Measurements from ENCODE around the gene TGM2. TPM values are rescaled to one million over a fixed set of nuclear protein-coding genes. Genes with fewer than 3 reads are reported as not detected.

The TGM2 gene
- total RNA-seq, 2 experiments from 2014 or later, result not detected

- Mint-ChIP-seq H3K9me3 (no peaks in the 10 kb centered on the region), H3K27ac (no peak overlapping the region), H3K4me1 (ENCODE audit: low read depth) (no peaks in the 10 kb centered on the region), H3K36me3 (ENCODE audit: low read depth) (no peaks in the 10 kb centered on the region), H3K27me3 (no peaks in the 10 kb centered on the region), H3K4me3 (no peak overlapping the region)
- CTCF ChIA-PET, result no interaction called here
- ATAC-seq (no peak), DNase-seq (no peak)
- POLR2A ChIA-PET, result no interaction called here
- TF ChIP-seq, protein P1, sequence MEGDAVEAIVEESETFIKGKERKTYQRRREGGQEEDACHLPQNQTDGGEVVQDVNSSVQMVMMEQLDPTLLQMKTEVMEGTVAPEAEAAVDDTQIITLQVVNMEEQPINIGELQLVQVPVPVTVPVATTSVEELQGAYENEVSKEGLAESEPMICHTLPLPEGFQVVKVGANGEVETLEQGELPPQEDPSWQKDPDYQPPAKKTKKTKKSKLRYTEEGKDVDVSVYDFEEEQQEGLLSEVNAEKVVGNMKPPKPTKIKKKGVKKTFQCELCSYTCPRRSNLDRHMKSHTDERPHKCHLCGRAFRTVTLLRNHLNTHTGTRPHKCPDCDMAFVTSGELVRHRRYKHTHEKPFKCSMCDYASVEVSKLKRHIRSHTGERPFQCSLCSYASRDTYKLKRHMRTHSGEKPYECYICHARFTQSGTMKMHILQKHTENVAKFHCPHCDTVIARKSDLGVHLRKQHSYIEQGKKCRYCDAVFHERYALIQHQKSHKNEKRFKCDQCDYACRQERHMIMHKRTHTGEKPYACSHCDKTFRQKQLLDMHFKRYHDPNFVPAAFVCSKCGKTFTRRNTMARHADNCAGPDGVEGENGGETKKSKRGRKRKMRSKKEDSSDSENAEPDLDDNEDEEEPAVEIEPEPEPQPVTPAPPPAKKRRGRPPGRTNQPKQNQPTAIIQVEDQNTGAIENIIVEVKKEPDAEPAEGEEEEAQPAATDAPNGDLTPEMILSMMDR (IDR thresholded peaks at IDR 0.05), result no peak
- intact Hi-C loops (cut with micrococcal nuclease), result no loop called here
These were observed 23.7 kb downstream of the TGM2 start for GRCh38 chr20:38141204-38141888.

DNA sequence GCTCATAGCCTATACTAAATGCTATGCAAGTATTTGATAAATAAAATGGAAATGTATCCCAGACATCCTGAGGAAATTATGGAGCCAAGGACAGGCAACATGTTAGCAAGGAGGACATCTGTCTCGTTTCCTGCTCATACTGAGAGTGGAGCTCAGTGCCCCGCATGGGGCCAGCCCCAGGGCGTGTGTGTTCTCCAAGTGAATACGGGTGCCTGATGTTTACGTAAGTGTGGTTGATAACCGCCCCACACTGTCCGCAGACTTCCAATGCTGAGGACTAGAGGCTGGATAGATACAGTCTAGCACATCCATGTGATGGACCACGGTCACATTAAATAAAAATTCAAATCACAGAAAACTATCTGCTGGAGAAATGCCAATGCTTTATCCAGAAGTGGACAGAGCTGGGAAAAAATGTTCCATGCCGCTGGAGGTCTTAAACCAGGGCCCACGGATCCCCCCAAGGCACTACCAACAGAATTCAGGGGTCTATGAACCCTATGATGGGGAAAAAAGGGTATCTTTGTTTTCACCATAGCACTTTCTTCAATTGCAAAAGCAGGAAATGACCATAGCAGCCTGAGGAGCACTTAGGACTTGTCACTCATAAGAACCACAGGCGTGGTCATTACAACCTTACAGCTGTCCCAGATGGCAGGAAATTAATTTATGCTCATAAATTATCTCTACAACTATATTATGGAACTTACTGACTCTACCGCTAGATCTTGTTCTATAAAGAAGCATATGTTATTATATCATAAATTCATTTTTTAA is 24.9 kb downstream of the TGM2 start:
- TF ChIP-seq, protein P1 (IDR thresholded peaks at IDR 0.05), result no peak
- intact Hi-C loops (cut with micrococcal nuclease), result no loop called here

DNA sequence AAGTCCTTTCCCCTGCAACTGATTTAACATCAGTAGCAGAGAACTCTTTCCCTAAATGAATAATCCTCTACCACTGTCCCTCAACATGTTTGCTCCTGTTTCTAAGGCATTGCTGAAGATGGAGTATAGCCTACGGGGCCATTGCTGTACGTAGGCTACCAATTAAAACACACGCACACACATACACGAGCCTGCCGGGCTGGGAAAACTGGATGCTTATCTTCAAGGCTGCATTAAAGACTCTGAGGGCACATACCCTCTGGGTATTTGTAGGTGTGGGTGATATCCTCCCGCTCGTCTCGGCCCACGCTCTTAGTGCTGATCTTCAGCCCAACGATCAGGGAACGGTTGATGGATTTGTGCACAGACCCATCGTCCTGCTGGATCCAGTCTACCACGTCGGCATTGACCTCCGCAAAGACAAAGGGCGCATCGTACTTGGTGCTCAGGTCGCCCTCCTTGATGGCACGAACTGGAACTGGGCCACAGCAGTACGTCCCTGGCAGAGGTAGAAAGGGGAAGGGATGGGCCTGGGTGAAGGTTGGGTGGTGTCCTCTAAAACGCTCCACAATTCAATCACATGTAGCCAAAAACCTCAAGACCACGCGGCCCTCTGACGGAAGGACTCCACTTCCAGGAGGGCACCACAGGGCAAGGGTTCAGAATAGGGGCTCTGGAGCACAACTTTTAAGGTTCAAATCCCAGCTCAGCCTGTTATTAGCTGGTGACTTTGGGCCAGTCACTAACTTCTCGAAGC is 25.7 kb downstream of the TGM2 start:
- POLR2A ChIA-PET, result no interaction called here
- DNase-seq (no peak), ATAC-seq (no peak)
- intact Hi-C loops (cut with micrococcal nuclease), result no loop called here
- no peak overlapping the region for H3K27ac Mint-ChIP-seq
- peaks cover 6% of the 10 kb centered on the region for H3K4me1 Mint-ChIP-seq (ENCODE audit: low read depth)
- no peak overlapping the region for H3K4me3 Mint-ChIP-seq
- H3K27me3 Mint-ChIP-seq, result no peaks in the 10 kb centered on the region
- TF ChIP-seq, protein P1 (IDR thresholded peaks at IDR 0.05), result no peak
- H3K36me3 Mint-ChIP-seq (ENCODE audit: low read depth), result no peaks in the 10 kb centered on the region
- CTCF ChIA-PET, result no interaction called here
- no peaks in the 10 kb centered on the region for H3K9me3 Mint-ChIP-seq

More for the DNA sequence above, 24.9 kb downstream of the TGM2 start:
- H3K9me3 Mint-ChIP-seq, result no peaks in the 10 kb centered on the region
- H3K36me3 Mint-ChIP-seq (ENCODE audit: low read depth), result no peaks in the 10 kb centered on the region
- no peaks in the 10 kb centered on the region for H3K27me3 Mint-ChIP-seq
- no peaks in the 10 kb centered on the region for H3K4me1 Mint-ChIP-seq (ENCODE audit: low read depth)
- POLR2A ChIA-PET, result no interaction called here
- no peak overlapping the region for H3K4me3 Mint-ChIP-seq
- DNase-seq (no peak), ATAC-seq (no peak)
- CTCF ChIA-PET, result no interaction called here
- no peak overlapping the region for H3K27ac Mint-ChIP-seq

DNA sequence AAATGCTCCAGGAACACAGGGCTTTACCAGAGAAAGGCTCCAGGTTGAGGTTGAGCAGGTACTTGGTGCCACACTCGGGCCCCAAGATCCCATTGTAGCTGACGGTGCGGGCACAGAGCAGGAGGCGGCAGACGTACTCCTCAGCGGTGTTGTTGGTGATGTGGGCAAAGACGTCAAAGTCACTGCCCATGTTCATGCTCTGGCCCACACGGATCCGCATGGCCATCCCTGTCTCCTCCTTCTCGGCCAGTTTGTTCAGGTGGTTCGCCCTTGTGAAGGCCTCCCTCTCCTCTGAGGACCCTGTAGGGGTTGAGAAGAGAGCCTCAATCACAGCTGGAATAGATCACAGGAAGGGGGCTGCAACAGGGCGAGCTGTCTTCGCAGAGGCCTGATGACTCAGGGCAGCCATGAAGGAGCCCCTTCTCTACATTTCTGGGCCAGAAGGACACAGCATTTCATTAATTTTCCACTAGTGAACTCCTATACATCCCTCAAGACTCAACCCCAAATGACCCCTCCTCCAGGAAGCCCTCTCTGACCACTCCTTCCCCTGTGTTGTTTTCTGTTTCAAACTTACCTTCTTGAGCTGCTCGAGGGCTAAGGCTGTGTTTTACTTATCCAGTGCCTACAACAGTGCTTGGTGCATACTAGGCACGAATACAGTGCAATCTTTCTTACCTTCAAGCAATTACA is 26.8 kb downstream of the TGM2 start:
- Mint-ChIP-seq H3K27me3 (no peaks in the 10 kb centered on the region), H3K4me1 (ENCODE audit: low read depth) (peaks cover 7% of the 10 kb centered on the region), H3K27ac (no peak overlapping the region), H3K9me3 (no peaks in the 10 kb centered on the region), H3K4me3 (no peak overlapping the region), H3K36me3 (ENCODE audit: low read depth) (no peaks in the 10 kb centered on the region)
- TF ChIP-seq, protein P1 (IDR thresholded peaks at IDR 0.05), result no peak
- ATAC-seq, result no peak
- ChIA-PET POLR2A (interaction anchor here (1.4 kb wide), 1 partner anchor 14 kb away, joined by 3 read pairs; no protein-coding TSS in a partner anchor), CTCF (no interaction called here)
- intact Hi-C loops (cut with micrococcal nuclease), result no loop called here
- DNase-seq, result no peak
